Cardiac fibroblast (primary cell): ENCODE results near the gene CHAF1A.

Experiments used
- DNase-seq, 2 donors: peaks; one replicate each; pipeline versions ENCODE4 v3.0.0 to v3.0.0-alpha.2; 2010; ENCODE audit warnings: low read depth in 2 of 2
- H3K4me3 ChIP-seq, 2 donors: replicated peaks in 1 of 2; 1 replicate in 1 of 2; 2 replicates in 1 of 2; pipeline ENCODE4 v1.5.1; 2011; ENCODE audit warnings: low read depth in 2 of 2, low read length in 2 of 2, mild to moderate bottlenecking in 2 of 2, moderate library complexity in 1 of 2
- TF ChIP-seq, protein P1 (sequence below): IDR thresholded peaks from one replicate; pipeline ENCODE4 v1.5.1; 2011; ENCODE audit warnings: low read depth, mild to moderate bottlenecking, low read length, inconsistent platforms

The CHAF1A gene

GRCh38 chr19:4446704-4447200, 44.3 kb downstream of the CHAF1A start:
- TF ChIP-seq, protein P1, sequence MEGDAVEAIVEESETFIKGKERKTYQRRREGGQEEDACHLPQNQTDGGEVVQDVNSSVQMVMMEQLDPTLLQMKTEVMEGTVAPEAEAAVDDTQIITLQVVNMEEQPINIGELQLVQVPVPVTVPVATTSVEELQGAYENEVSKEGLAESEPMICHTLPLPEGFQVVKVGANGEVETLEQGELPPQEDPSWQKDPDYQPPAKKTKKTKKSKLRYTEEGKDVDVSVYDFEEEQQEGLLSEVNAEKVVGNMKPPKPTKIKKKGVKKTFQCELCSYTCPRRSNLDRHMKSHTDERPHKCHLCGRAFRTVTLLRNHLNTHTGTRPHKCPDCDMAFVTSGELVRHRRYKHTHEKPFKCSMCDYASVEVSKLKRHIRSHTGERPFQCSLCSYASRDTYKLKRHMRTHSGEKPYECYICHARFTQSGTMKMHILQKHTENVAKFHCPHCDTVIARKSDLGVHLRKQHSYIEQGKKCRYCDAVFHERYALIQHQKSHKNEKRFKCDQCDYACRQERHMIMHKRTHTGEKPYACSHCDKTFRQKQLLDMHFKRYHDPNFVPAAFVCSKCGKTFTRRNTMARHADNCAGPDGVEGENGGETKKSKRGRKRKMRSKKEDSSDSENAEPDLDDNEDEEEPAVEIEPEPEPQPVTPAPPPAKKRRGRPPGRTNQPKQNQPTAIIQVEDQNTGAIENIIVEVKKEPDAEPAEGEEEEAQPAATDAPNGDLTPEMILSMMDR = no peak
- DNase-seq = no peak
- no peak overlapping the region for H3K4me3 ChIP-seq

- DNase-seq = no peak
- no peak overlapping the region for H3K4me3 ChIP-seq
- TF ChIP-seq, protein P1 = no peak
These were observed 45.1 kb downstream of the CHAF1A start for GRCh38 chr19:4447327-4448146.

- TF ChIP-seq, protein P1 = no peak
- H3K4me3 ChIP-seq = no peak overlapping the region
- DNase-seq = no peak
These were observed 45.9 kb downstream of the CHAF1A start for GRCh38 chr19:4448147-4448985.

GRCh38 chr19:4449022-4449638, 46.7 kb downstream of the CHAF1A start:
- no peak for DNase-seq
- H3K4me3 ChIP-seq = no peak overlapping the region
- TF ChIP-seq, protein P1 = no peak

DNA sequence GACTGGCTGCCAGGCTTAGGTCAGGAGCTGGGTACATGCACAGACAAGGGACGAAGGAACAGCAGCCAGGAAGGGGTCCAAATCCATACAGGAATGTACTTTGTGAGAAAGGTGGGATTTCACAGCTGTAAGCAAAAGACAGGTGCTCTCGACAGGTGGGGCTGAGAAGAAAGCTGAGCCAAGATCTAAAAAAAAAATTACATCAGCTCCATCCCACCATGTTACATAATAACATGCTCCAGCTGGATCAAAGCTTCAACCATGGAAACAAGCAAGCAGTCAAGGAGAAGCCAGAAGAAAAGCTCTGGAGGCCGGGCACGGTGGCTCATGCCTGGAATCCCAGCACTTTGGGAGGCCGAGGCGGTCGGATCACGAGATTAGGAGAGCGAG, 47.2 kb downstream of the CHAF1A start:
- no peak for DNase-seq
- TF ChIP-seq, protein P1 = no peak
- no peak overlapping the region for H3K4me3 ChIP-seq

DNA sequence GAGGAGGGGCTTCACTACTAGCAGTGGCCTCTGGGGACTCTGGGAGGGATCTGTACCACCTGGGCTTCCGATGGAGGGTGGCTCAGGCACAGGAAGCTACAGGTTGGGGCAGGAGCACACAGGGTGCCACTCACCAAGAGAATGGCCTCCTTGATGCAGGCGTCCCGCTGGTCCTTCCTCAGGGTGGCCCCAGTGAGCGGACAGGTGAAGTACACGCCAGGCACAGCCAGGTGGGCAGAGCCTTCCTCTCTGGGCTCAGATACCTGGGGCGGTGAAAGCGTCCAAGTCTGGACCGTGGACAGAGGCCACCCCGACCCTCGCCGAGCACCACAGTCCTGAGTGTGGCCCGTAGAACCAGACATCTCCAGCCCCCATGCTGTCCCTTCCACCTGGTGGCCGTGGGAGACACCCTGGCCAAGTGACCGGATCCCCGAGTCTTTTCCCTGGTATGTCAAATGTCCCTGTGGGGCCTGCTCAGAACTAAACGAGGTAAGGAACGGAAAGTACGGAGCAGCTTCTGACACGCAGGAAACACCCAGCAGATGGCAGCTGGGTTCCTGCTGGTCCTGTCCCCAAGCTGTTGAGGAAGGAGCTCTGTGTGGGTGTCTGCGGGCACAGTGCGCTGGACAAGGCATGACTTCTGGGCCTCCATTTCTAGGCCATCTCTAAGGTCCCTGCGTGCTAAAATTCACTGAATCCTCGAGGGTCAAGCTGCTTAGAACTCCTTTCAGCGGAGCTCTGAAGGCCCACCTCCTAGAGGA, 50.0 kb downstream of the CHAF1A start:
- TF ChIP-seq, protein P1 = no peak
- H3K4me3 ChIP-seq = no peak overlapping the region
- DNase-seq = no peak
